ENCODE results near the gene PIK3C2A. TPM values are rescaled to one million over a fixed set of nuclear protein-coding genes. Genes with fewer than 3 reads are reported as not detected.
"Not testable (repeated sequence)": the region's sequence is repeated elsewhere in the genome, so short reads cannot be mapped to it uniquely, and the experiment has no call there.

Gene PIK3C2A
- total RNA-seq, 1 donor from 2014 or later: 74.0 TPM

- H3K27ac Mint-ChIP-seq: no peak overlapping the region
- TF ChIP-seq CTCF (IDR thresholded peaks at IDR 0.05; ENCODE audit: unreplicated experiment): no peak
- peaks cover under 1% of the 10 kb centered on the region for H3K4me1 Mint-ChIP-seq
- H3K36me3 Mint-ChIP-seq: peaks cover 4% of the 10 kb centered on the region
- H3K9me3 Mint-ChIP-seq: no peaks in the 10 kb centered on the region
- H3K27me3 Mint-ChIP-seq (ENCODE audit: low read depth): no peaks in the 10 kb centered on the region
- no peak for DNase-seq (ENCODE audit: low spot score in 2 of 2, unreplicated experiment in 2 of 2)
- H3K4me3 Mint-ChIP-seq: no peak overlapping the region
Measured at GRCh38 chr11:17233101-17233500, 25.3 kb upstream of the PIK3C2A start.

DNA sequence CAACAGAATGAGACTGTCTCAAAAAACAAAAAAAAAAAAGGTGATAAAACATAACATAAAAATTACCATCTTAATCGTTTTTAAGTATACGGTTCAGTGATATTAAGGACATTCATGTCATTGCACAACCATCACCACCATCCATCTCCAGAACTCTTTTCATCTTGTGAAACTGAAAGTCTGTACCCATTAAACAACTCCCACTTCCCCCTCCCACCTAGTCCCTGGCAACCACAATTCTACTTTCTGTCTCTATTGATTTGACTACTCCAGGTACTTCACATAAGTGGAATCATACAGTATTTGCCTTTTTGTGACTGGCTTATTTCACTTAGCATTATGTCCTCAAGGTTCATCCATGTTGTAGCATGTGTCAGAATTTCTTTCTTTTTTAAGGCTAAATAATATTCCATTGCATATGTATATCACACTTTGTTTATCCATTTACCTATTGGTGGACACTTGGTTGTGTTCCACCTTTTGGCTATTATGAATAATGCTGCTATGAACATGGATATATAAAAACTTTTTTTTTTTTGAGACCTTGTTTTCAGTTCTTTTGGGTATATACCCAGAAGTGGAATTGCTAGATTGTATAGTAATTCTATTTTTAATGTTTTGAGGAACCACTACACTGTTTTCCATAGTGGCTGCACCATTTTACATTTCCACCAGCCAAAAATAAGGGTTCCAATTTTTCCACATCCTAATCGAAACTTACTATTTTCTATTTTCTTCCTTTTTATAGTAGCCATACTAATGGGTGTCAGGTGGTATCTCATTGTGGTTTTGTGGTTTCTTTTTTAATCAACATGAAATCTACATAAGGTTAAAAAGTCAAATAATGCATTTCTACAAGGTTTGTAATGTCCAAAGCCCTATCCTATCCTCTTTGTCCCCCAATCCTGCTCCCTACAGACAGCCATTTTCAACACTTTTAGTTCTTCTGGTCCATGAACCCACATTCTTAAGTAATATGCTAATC, 23.4 kb upstream of the PIK3C2A start:
- no peaks in the 10 kb centered on the region for H3K9me3 Mint-ChIP-seq
- peaks cover 7% of the 10 kb centered on the region for H3K36me3 Mint-ChIP-seq
- H3K27me3 Mint-ChIP-seq (ENCODE audit: low read depth): no peaks in the 10 kb centered on the region
- H3K4me1 Mint-ChIP-seq: no peaks in the 10 kb centered on the region
- H3K4me3 Mint-ChIP-seq: no peak overlapping the region
- TF ChIP-seq CTCF (IDR thresholded peaks at IDR 0.05; ENCODE audit: unreplicated experiment): no peak
- no peak for DNase-seq (ENCODE audit: low spot score in 2 of 2, unreplicated experiment in 2 of 2)
- H3K27ac Mint-ChIP-seq: no peak overlapping the region

DNA sequence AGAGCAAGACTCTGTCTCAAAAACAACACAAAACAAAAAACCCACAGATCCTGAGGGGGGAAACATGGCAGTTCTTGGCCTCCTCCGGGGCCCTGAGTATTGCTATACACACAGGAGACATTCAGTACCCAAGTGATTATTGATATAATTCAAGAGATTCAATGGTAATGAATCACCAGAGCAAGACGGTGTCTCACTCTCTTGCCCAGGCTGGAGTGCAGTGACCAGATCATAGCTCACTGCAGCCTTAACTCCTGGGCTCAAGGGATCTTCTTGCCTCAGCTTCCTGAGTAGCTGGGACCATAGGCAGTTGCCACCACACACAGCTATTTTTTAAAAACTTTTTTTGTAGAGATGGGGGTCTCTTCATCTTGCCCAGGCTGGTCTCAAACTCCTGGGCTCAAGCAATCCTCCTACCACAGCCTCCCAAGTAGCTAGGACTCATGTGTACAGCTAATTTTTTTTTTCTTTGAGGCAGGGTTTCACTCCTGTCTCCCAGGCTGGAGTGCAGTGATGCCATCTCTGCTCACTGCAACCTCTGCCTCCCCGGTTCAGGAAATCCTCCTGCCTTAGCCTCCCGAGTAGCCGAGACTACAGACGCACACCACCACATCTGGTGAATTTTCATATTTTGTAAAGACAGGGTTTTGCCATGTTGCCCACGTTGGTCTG, 21.8 kb upstream of the PIK3C2A start:
- no peak overlapping the region for H3K4me3 Mint-ChIP-seq
- TF ChIP-seq CTCF (IDR thresholded peaks at IDR 0.05; ENCODE audit: unreplicated experiment): no peak
- H3K9me3 Mint-ChIP-seq: no peaks in the 10 kb centered on the region
- peak overlapping the region; percentile 15 for H3K27ac Mint-ChIP-seq
- H3K36me3 Mint-ChIP-seq: peaks cover 11% of the 10 kb centered on the region
- no peaks in the 10 kb centered on the region for H3K27me3 Mint-ChIP-seq (ENCODE audit: low read depth)
- no peak for DNase-seq (ENCODE audit: low spot score in 2 of 2, unreplicated experiment in 2 of 2)
- H3K4me1 Mint-ChIP-seq: peaks cover 3% of the 10 kb centered on the region

- H3K4me3 Mint-ChIP-seq; H3K27me3 Mint-ChIP-seq (ENCODE audit: low read depth); H3K4me1 Mint-ChIP-seq; DNase-seq (ENCODE audit: low spot score in 2 of 2, unreplicated experiment in 2 of 2); H3K27ac Mint-ChIP-seq; H3K9me3 Mint-ChIP-seq: not testable (repeated sequence)
- H3K36me3 Mint-ChIP-seq: peaks cover 11% of the 10 kb centered on the region
Measured at GRCh38 chr11:17228186-17228925, 20.6 kb upstream of the PIK3C2A start.

DNA sequence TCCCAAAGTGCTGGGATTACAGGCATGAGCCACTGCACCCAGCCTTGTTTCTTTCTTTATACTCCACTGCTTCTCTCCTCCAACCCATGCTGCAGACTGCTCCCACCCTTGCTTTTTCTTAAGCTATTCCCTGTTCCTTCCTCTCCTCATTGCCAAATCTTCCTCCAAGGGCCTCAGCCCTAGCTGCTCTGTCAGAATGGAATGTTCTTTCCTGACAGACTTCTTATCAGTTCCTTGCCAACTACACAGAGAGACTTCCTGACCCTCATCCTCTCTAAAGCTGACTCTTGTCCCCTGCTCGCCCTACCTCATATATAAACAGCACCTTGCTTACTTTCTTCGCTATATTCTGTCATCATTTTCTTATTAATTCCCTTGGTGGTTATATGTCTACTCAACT, 16.9 kb upstream of the PIK3C2A start:
- TF ChIP-seq CTCF (IDR thresholded peaks at IDR 0.05; ENCODE audit: unreplicated experiment): no peak
- H3K27ac Mint-ChIP-seq: no peak overlapping the region
- no peak overlapping the region for H3K4me3 Mint-ChIP-seq
- DNase-seq (ENCODE audit: low spot score in 2 of 2, unreplicated experiment in 2 of 2): no peak
- peaks cover 7% of the 10 kb centered on the region for H3K36me3 Mint-ChIP-seq
- no peaks in the 10 kb centered on the region for H3K27me3 Mint-ChIP-seq (ENCODE audit: low read depth)
- no peaks in the 10 kb centered on the region for H3K9me3 Mint-ChIP-seq
- peaks cover 3% of the 10 kb centered on the region for H3K4me1 Mint-ChIP-seq
